Upper lobe of right lung (tissue), 1 donor: ENCODE results near the gene CAPN10. TPM values are rescaled to one million over a fixed set of nuclear protein-coding genes. Genes with fewer than 3 reads are reported as not detected.

ENCODE experiments used
- ATAC-seq: fragments of 200-7000 bp; cut with Tn5 transposase; one replicate; pipeline ENCODE4 v1.9.1; 2020; ENCODE audit warnings: mild to moderate bottlenecking, moderate library complexity
- DNase-seq: peaks from one replicate; pipeline ENCODE4 v3.0.0-alpha.2; 2020
- H3K27ac ChIP-seq: fragments of 200-600 bp; one replicate; pipeline ENCODE4 v1.8.0; 2022
- H3K27me3 ChIP-seq: fragments of 200-600 bp; one replicate; pipeline ENCODE4 v1.8.0; 2022; ENCODE audit warnings: mild to moderate bottlenecking
- H3K36me3 ChIP-seq: fragments of 200-600 bp; one replicate; pipeline ENCODE4 v1.8.0; 2022
- H3K4me1 ChIP-seq: fragments of 200-600 bp; one replicate; pipeline ENCODE4 v1.8.0; 2022
- H3K4me3 ChIP-seq: fragments of 200-600 bp; one replicate; pipeline ENCODE4 v1.8.0; 2022; ENCODE audit warnings: mild to moderate bottlenecking
- H3K9me3 ChIP-seq: fragments of 200-600 bp; one replicate; pipeline ENCODE4 v1.8.0; 2022
- CTCF ChIP-seq: fragments of 200-600 bp; IDR thresholded peaks from one replicate; pipeline ENCODE4 v1.8.0; 2022; ENCODE audit warnings: antibody characterized with exemption
- intact Hi-C: fragments of 100-400 bp; cut with DNase I; formaldehyde crosslinking; loops from one replicate; pipeline ENCODE4 v1.11.0; 2022
- total RNA-seq: library from RNA; stranded (reverse); fragmentation: NEBNext Ultra II Directional; extraction: Animal tissue kit (Norgen Biotek cat#: 25700); gene quantifications from one replicate; pipeline ENCODE4 v1.2.1, GENCODE V29; 2021
- donor health status: DM: no; HTN: yes; CAD: no; lungs with severe emphysema.

Gene CAPN10
- total RNA-seq, 1 donor from 2014 or later, result 31.8 TPM

GRCh38 chr2:240642061-240642805 lies 55.7 kb downstream of the CAPN10 start:
- intact Hi-C loops, result no loop called here
- H3K4me3 ChIP-seq, result no peak overlapping the region
- no peaks in the 10 kb centered on the region for H3K4me1 ChIP-seq
- no peaks in the 10 kb centered on the region for H3K9me3 ChIP-seq
- H3K27ac ChIP-seq, result no peak overlapping the region
- peak; percentile 62 for DNase-seq
- no peak for TF ChIP-seq CTCF
- peaks cover 20% of the 10 kb centered on the region for H3K27me3 ChIP-seq
- H3K36me3 ChIP-seq, result no peaks in the 10 kb centered on the region
- no peak for ATAC-seq

- H3K9me3 ChIP-seq, result no peaks in the 10 kb centered on the region
- TF ChIP-seq CTCF, result no peak
- H3K4me1 ChIP-seq, result no peaks in the 10 kb centered on the region
- intact Hi-C loops, result no loop called here
- H3K27me3 ChIP-seq, result peaks cover 20% of the 10 kb centered on the region
- DNase-seq (peak; percentile 37), ATAC-seq (no peak)
- no peaks in the 10 kb centered on the region for H3K36me3 ChIP-seq
- H3K4me3 ChIP-seq, result no peak overlapping the region
- no peak overlapping the region for H3K27ac ChIP-seq
Measured at GRCh38 chr2:240642806-240643092, 56.2 kb downstream of the CAPN10 start.

- Histone ChIP-seq H3K27me3 (peaks cover 20% of the 10 kb centered on the region), H3K4me1 (no peaks in the 10 kb centered on the region), H3K4me3 (no peak overlapping the region), H3K36me3 (no peaks in the 10 kb centered on the region), H3K27ac (no peak overlapping the region), H3K9me3 (no peaks in the 10 kb centered on the region)
- DNase-seq, result peak; percentile 57
- no peak for ATAC-seq
- intact Hi-C loops, result no loop called here
- no peak for TF ChIP-seq CTCF
Measured at GRCh38 chr2:240643093-240643810, 56.7 kb downstream of the CAPN10 start.

- peaks cover 26% of the 10 kb centered on the region for H3K27me3 ChIP-seq
- peak; percentile 35 for DNase-seq
- H3K36me3 ChIP-seq, result no peaks in the 10 kb centered on the region
- TF ChIP-seq CTCF, result no peak
- no peak overlapping the region for H3K4me3 ChIP-seq
- no peaks in the 10 kb centered on the region for H3K9me3 ChIP-seq
- ATAC-seq, result no peak
- intact Hi-C loops, result no loop called here
- no peak overlapping the region for H3K27ac ChIP-seq
- no peaks in the 10 kb centered on the region for H3K4me1 ChIP-seq
Measured at GRCh38 chr2:240643811-240644150, 57.2 kb downstream of the CAPN10 start.

GRCh38 chr2:240644171-240644651 lies 57.7 kb downstream of the CAPN10 start:
- peaks cover 29% of the 10 kb centered on the region for H3K27me3 ChIP-seq
- H3K4me1 ChIP-seq, result no peaks in the 10 kb centered on the region
- ATAC-seq (no peak), DNase-seq (peak; percentile 49)
- H3K9me3 ChIP-seq, result no peaks in the 10 kb centered on the region
- no peak for TF ChIP-seq CTCF
- intact Hi-C loops, result no loop called here
- H3K27ac ChIP-seq, result no peak overlapping the region
- H3K36me3 ChIP-seq, result no peaks in the 10 kb centered on the region
- H3K4me3 ChIP-seq, result no peak overlapping the region
